DMS53 (cell line): ENCODE results near the gene LMCD1.

Experiments used
- DNase-seq: peaks from one replicate; lab custom pipeline; 2025; lab: John Stamatoyannopoulos, UW

LMCD1 gene

DNA sequence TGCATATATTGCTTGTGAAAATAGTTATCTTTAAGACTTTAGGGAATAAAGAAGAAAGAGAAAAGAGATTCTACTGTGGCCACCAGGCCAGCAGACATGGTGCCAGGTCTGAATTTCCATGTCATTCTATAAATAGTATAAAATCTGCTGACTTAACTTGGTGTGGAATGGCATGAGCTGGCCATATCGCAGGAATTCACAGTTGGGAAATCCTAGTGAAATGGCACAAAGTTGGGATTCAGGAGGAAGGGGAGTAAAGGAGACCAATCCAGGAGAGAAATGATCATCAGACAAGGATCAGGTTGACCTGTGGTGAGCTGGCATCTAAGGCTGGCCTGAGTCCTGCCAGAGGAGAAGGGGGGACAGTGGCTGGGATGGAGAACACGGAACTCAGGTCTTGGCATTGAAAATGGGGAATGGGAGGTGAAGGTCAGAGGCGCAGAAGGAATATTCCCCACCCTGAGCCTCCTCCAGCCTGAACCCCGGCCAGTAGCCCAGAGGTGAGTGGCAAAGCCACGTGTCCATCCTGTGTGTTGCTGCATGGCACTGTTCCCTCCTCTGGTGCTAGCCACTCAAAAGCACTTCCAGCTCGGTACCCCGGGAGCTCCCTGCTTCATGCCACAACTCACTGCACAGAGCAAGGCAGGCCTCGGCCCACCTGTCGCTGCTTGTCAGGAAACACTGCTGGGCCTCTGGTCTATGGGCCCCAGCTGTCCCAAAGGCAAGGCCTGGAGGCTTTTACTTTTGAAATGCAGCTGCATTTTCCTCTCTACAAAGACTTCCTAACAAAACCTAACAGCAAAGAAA, 91.6 kb downstream of the LMCD1 start:
- no peak for DNase-seq

GRCh38 chr3:8595252-8595651, 93.6 kb downstream of the LMCD1 start:
- DNase-seq = no peak

- no peak for DNase-seq
Observed at GRCh38 chr3:8595695-8596115, 94.1 kb downstream of the LMCD1 start.

DNA sequence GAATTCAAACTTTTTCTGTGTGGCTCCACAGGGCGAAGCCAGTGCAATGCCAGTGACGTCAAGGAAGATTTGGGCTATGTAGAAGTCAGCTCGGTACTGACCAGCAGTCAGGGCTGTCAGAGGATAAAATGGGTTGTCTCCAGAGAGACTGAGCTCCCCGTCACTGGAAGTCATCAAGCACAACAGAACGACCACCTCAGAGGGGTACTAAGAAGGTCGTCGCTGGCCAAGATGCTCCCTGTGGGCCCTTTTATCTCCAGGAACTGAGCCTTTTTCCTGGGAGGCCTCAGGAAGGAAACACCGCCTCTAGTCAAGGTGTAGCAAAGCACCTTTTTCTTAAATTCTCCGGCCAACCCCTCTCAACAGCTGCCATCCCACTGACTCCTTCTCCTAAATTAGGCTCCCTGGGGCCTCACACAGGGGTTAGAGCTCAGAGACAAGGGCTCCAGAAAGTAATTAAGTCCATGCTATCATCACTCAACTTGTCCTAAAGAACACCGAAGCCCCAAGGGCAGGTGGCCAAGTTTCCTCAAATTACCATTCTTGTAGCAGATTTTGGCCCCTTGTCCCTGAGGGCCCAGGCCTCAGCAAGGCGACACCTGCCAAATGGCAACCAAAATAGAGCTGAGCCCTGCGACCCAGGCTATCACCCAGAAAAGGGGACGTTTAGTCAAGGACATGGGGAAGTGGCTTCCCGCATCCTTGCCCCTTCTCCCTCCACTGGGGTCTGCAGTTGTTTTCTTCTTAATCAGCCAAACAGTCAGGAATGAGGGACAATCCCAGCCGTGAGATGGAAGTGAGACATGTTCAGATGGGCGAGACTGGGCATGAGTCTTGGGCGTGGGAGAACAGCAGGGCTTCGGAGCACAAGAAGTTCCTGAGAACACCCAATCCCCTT, 94.9 kb downstream of the LMCD1 start:
- DNase-seq = no peak

GRCh38 chr3:8597219-8597853, 95.7 kb downstream of the LMCD1 start:
- DNase-seq = no peak

- no peak for DNase-seq
Observed at GRCh38 chr3:8599146-8599545, 97.5 kb downstream of the LMCD1 start.

- DNase-seq = no peak
Observed at GRCh38 chr3:8600457-8600856, 98.8 kb downstream of the LMCD1 start.

- no peak for DNase-seq
Observed at GRCh38 chr3:8603115-8603710, 101.6 kb downstream of the LMCD1 start.

DNA sequence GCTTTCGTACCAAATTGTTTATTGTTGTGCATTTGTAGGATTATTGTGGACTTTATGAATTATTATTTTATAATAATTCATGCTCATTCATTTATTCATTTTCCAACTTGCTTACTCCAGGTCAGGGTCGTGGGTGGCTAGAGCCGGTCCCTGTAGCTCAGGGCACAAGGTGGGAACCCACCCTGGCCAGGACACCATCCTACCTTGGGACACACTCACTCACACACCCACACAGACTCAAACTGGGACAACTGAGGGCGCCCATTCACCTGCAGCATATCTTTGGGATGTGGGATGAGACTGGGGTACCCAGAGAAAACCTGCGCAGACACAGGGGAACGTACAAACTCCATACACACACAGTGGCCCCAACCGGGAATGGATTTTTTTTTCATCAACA, 102.4 kb downstream of the LMCD1 start:
- no peak for DNase-seq

DNA sequence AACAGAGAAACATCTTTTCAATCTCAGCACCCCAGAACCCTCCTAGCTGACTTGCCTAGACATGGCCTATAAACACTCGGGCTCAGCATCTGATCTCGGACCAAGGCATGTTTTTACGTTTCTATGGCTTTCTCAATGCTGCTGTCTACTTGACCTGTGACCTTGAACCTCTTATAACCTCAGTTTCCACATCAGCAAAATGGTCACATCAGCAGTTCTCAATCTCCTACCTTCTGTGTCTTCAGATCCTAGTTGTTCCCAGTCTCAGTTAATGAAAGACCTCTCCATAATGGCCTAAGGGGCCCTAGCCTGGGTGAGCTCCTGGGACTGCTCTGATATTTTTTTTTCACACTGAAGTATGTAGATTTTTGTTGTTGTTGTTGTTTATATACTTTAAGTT, 103.4 kb downstream of the LMCD1 start:
- no peak for DNase-seq

- DNase-seq = no peak
Observed at GRCh38 chr3:8606701-8607231, 105.1 kb downstream of the LMCD1 start.

DNA sequence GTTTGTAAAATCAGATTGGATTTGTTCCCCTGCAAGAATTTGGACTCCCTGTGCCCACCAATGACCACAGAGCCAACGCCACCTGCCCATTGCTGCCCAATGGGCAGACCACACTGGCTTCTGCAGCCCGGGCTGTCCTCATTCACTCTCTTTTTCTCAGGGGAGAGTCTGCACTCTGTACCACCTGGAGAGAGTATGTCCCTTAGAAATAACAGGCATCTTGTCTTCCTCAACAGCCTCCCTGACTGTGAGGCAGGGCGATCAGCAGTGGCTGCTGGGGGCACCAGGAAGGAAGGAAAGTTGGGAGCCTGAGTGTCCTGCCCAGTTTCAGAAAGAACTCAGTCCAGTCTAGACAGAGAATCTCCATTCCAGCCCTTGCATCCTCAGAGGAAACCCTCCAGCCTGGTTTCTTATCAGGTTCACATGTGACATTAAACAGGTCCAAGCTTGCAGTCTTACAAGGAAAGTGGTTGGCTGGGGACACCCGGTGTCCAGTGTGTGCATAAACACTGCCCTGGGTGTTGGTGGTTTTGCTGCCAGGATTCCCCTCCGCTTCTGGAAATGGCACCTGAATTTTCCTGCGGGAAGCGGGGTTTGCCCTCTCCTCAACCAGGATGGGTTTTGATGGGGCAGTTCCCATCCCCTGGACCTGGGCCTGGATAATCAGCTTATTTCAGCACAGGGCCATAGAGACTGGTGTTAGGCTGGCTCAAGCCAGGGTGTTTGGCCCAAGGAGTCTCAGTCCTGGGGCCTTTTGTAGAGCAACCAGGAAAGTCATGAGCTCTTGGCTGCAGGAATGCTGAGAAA, 105.8 kb downstream of the LMCD1 start:
- peak; percentile 51 for DNase-seq

GRCh38 chr3:8608041-8608790, 106.6 kb downstream of the LMCD1 start:
- no peak for DNase-seq

- DNase-seq = no peak
Observed at GRCh38 chr3:8608791-8609467, 107.3 kb downstream of the LMCD1 start.

DNA sequence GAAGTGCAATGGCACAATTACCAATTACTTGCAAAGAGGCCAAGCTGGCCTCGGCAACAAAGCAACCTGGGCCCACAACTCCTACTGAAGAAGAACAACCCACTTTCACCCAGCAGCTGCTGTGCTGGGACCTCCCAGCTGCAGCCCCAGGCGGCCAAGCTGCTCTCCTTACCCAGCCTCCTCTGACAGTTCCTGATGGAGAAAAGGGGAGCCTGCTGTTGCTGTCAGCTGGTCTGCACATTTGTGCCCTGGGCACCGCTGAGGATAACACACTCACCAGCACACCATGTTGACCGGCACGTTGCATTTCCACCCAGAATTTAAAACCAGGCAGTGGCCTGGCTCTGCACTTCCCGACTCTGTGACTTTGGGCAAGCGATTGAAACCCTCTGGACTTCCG, 109.3 kb downstream of the LMCD1 start:
- DNase-seq = peak; percentile 33

DNA sequence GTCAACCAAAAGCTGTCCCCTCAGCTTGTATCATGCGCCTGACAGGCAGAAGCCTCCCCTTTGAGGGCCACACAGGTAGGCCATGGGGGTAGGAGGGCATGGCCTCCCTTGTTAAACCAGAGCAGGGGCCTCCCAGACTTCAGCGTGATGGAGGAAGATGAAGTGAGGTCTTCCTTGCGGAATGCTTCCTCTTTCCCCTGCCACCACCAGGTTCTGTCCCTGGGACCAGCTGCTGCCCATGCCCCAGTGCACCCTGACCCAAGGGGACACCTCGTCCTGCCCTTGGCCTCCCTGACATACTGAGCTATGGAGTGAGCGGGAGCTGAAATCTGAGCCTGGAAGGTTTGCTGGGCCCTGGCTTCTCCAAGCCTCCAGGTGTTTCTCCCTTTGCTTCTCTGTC, 116.3 kb downstream of the LMCD1 start:
- DNase-seq = no peak

GRCh38 chr3:8618950-8619349, 117.3 kb downstream of the LMCD1 start:
- DNase-seq = no peak

- DNase-seq = peak; percentile 20
Observed at GRCh38 chr3:8619548-8619947, 117.9 kb downstream of the LMCD1 start.

- no peak for DNase-seq
Observed at GRCh38 chr3:8621141-8621540, 119.5 kb downstream of the LMCD1 start.

DNA sequence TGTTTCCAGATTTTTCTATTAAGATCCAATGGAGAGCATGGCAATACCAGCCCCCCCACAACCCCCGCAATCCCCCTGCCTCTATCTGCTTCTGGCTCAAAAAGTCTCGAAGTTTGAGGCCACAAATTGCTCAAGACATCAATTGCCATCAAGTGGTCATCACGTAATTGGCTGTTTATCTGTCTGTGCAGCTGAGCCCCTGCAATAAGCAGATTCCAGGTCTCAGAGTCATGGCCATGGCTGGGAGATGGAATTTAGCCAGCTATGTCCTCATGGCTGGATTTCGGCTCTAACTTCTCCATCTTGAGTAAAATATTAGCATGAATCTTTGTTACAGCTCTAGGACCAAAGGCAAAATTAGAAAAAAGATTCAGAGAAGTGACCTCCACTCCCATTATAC, 120.2 kb downstream of the LMCD1 start:
- no peak for DNase-seq
